ENCODE data around the gene SCLY.

The SCLY gene

DNA sequence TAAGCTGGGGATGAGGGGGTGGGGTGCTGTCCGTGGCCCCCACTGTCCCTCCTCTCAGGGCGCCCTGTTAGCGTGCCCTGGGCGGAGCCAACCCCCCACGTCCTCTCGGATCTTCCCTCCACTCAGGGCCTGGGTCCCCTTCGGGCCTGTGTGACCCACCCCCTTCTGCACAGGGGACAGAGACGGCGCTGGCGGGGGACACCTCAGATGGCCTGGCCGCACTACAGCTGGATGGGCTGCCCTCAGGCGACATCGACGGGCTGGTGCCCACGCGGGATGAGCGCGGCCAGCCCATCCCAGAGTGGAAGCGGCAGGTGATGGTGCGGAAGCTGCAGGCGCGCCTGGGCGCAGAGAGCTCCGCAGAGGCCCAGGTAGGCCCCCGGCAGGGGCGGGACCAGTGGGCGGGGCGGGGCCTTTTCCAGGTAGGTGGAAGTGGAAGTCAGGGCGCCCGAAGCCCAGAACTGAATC lies 67.8 kb downstream of the SCLY start:
- FAIRE-seq: no peak

DNA sequence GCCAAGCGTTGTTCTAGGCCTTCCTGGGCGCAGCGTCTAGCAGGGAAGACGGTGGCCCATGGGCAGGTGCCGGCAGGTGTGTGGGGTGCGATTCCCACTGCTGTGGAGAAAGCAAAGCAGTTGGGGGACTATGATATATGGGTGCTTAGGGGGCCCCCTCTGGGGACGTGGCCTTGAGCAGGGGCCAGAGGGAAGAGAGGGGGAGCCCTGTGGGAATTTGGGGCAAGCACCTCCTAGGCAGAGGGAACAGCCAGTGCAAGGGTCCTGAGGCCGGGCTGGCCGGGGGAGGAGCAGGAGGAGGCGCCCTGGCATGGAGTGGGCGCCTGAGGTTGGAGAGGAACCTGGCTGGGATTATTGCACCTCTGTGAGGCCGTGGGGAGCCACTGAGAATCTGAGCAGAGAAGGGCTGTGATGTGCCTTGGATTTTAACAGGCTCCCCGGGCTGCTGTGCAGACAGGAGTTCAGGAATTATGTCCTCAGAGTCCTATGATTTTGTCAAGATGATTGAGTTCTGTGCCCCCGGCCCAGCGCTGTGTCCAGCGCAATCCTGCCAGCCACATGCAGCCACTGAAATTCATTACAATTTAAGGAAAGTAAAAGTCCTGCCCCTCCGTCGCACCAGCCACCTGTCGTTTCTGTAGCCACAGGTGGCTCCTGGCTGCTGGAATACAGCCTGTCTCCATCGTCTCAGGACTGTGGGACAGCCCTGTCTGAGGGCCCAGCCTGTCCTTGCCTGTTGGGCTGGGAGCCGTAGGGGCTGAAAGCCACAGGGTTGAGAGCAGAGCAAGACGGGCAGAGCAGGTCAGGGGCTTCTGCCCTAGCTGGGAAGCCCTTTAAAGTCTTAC lies 68.6 kb downstream of the SCLY start:
- no peak for FAIRE-seq

DNA sequence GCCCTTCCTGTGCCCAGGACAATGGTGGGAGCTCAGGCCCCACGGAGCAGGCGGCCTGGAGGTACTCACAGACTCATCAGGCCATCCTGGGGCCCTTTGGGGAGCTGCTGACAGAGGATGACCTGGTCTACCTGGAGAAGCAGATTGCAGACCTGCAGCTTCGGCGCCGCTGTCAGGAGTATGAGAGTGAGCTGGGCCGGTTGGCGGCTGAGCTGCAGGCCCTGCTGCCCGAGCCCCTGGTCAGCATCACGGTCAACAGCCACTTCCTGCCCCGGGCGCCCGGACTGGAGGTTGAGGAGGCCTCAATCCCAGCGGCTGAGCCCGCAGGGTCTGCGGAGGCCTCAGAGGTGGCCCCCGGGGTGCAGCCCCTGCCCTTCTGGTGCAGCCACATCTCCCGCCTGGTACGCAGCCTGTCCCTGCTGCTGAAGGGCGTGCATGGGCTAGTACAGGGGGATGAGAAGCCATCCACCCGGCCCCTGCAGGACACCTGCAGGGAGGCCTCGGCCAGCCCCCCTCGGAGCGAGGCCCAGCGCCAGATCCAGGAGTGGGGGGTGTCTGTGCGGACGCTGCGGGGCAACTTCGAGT lies 69.4 kb downstream of the SCLY start:
- FAIRE-seq: no peak

DNA sequence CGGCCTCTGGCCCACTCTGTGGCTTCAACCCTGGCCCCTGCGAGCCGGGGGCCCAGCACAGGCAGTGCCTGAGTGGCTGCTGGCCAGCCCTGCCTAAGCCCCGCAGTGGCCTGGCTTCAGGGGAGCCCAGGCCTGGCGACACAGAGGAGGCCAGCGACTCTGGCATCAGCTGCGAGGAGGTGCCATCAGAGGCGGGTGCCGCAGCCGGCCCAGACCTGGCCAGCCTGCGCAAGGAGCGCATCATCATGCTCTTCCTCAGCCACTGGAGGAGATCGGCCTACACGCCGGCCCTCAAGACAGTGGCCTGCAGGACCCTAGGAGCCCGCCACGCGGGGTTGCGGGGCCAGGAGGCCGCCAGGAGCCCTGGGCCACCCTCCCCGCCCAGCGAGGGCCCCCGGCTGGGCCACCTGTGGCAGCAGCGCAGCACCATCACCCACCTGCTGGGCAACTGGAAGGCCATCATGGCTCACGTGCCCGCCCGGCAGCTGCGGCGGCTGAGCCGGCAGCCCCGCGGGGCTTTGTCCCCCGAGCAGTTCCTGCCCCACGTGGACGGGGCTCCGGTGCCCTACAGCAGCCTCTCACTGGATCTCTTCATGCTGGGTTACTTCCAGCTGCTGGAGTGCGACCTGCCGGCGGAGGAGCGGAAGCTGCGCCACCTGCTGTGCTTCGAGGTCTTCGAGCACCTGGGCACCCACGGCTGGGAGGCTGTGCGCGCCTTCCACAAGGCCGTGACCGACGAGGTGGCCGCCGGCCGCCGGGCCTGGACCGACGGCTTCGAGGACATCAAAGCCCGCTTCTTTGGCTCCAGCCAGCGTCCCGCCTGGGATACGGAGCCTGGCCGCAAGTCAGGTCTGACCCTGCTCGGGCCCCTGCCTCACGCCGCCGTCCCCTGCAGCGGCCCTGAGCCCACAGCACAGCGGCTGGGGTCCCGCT lies 70.2 kb downstream of the SCLY start:
- FAIRE-seq: no peak

DNA sequence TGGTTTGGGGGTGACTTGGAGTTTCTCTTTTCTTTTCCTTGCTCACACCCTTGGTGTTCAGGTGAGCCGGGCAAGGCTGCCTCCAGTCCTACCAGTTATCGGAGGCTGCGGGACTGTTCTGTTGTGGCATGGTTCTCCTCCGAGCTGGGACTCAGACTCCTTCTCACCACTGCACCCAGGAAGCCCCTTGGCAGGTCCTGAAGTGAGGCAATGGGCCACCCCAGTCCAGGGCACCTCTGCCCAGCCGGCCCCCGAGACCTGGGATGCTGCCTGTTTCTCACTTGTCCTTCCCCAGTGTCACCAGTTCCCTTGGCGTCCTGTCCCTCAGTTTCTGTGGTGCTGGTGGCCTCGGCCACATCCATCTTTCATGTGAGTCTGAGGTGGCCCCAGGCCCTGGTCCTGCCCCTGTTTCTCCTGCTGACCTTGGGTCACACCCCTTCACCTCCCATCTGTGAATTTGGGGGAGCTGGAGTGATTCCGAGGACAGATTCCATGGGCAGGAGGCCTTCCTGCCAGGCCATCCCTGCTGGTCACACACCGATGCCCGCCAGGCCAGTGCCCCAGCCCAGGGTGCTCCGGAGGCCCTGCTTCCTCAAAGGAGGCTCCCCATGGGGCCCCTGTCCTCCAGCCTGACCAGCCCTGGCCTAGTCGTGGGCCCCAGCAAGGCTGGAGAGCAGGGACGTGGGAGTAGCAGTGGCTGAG lies 71.1 kb downstream of the SCLY start:
- FAIRE-seq: no peak

DNA sequence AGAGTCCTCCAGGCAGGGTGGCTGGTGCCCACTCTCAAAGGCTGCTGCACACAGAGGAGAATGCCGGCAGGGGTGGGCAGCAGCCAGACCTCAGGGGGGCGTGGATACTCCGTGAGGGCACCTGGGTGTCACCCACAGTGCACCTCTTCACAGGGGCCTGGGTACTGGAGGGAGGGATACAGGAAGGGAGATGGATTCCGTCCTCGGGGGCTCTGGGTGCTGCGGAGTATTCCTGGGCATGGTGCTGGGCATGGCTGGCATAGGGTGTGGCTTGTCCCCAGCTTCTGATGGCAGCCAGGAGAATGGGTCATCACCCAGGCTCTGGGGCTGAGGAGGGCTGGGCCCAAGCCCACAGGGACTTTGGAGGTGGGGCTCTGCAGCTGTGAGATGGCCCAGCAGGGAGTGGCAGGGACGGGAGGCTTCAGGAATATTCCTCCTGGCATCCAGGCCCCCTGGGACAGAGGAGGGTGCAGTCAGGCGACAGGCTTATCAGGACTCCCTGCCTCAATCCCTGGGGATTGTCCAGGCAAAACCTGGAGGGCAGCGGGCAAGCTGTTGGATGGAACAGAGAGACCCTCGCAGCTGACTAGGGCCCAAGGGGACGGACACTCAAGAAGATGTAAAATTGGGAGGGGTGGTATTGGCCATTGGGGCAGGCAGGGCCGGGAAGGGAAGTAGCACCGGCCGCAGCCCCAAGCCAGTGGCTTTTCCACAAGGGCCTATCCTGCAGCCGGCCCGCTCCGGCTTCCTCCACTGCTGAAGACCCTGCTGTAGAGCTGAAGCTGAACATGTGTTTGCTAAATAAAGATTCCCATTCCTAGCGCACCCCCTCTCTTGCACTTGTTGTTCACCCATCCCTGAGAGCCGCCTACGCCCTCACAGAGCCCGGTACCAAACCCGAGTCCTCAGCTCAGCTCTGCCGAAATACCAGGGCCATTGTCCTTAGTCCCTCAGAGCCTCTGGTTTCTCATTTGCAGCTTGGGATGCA lies 72.0 kb downstream of the SCLY start:
- FAIRE-seq: no peak

DNA sequence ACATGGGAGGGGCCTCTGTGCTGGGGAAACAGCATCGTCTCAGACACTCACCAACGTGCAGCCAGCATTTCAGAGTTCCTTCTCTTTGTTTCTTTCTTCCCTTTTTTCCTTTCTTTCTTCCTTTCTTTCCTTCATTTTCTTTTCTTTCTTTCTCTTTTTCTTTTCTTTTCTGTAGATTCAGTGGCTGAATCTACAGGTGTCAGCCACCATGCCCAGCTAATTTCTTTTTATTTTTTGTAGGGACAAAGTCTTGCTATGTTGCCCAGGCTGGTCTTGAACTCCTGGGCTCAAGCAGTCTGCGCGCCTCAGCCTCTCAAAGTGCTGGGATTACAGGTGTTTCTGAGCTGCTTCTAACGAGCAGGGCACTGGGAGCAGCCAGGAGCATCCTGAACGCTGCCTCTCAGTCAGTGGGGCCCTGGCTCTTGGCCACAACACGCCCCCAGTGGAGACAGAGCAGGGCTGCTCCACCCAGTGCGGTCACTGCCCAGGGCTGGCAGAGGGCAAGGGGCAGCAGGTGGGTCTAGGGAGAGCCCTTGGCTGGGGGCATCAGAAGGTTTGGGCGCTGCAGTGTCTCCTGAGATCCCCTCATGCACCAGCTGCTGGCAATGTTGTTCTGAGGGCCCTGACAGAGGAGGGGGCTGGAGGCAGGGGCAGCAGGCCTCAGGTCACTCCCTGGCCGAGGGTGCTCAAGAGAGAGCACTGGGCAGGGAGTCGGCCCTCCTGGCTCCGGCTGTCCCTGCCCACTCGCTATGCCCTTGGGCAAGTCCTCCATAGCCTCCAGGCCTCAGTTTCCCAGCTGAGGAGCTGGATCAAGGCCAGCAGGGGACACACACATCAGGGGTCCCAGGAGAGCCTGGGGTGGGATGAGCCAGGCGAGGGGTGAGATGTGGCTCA lies 72.9 kb downstream of the SCLY start:
- FAIRE-seq: no peak

DNA sequence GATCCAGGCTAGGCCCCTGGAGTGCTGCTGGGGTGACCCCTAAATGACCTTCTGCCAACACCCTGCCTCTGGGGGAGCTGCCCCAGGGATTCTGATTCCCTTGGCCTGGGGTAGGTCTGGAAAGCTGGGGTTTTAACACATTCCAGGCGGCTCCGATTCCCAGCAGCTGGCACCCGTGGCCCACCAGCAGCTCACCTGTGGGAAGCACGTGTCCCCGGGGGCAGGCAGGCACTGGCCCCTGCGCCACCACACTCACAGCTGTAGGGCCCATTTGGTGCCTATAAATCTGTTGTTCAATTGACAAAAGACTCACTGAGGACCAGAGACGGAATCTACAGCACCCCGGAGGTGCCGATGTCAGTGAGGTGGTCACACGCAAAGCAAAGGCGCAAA lies 73.6 kb downstream of the SCLY start:
- FAIRE-seq: no peak

DNA sequence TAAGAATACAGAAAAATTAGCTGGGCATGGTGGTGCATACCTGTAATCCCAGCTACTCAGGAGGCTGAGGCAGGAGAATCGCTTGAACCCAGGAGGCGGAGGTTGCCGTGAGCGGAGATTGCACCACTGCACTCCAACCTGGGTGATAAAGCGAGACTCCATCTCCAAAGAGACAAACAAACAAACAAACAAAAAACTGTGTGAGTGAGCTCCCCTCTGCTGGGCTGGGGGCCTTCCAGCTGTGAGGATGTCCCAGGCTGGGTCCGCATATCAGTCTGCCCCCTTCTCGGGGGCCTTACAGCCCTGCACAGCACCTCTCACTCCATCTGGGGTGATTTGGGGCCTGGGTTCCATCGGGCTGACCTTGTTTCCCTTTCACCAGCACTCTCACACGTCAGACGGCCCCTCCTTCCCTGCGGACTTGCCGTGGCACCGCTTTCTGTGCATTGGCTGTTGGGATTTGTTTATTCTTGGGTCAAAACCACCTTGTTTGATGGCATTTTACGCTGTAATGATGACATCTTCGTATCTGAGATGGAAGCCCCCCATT lies 74.9 kb downstream of the SCLY start:
- FAIRE-seq: no peak

DNA sequence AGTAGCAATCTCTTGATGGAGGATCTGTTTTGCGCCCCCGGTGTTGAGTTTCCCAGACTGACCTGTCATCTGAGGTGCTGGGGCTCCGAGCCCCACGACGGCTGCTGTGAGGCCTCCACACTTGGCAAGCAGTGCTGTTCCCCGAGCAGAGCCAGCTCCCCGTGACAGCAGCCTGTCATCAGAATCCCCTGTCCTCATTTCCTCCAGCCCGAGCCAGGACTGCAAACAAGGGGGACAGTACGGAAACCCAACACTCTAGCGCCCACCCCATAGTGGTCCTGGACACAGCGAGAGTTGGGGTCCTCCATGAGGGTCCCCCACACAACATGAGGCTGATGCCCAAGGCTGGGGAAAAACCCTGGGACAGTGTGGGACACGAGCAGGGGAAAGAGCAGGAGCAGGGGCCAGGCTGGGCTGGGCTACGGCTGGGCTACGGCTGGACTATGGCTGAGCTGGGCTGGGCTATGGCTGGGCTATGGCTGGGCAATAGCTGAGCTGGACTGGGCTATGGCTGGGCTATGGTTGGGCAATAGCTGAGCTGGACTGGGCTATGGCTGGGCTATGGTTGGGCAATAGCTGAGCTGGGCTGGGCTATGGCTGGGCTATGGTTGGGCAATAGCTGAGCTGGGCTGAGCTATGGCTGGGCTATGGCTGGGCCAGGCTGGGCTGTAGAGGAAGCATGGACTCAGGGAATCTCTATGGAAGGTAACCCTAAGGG lies 76.2 kb downstream of the SCLY start:
- no peak for FAIRE-seq

DNA sequence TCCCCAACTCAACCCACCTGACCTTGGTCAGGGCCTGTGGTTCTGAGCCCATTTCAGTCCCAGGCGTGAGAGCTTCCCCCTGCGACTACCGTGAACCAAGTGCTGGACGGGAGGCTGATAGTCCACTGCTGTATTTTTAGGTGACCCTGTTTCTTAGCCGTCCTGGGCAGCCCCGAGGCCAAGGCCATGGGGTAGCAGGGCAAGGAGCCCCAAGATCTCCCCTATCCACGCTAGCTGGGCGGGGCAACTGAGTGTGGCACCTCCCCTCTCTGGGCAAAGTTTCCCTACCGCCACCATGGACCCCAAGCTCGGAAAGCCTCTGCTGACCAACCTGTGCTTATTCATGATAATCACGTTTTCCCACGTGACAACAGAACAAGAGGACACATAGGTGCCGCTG lies 77.1 kb downstream of the SCLY start:
- no peak for FAIRE-seq

DNA sequence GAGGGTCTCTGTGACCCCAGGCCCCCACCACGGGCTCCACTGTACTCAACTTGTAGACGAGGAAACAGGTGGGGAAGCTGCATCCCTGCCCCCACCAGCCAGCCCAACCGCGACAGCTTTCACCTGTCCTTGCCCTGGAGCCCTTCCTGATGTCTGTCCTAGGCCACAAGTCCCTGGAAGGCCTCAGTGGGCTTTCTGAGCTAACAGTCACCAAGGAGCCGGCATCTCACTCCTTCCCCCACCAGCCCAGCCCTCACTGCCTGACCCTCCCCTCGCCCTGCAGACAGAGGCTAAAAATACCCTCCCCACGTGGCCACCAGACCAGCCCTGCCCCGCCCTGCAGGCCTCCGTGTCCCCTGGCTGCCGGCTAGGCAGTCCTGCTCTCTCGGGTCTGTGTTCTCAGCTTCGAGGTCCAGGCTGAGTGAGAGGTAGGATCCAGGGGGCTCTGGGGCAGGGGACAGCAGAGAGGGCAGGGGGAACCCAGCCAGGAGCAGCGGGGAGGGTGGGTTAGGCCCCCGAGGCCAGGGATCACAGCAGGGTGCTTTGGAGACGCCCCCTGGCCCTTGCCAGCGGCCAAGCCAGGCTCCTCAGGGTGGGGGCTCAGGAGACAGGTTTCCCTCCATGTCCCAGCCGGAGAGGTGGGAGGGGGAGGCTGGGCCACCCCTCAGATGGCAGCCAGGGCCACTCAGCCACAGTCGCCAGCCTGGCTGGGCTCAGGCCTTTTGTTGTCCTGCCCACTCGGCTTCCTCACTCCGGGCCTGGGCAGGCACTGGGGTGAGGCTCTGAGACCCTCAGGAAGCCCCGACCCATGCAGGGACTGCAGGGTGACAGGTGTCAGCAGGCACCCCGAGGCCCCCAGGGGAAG lies 77.8 kb downstream of the SCLY start, which contains the start of gene KLHL30:
Gene KLHL30, plus strand, starts transcription at position 338 of the 865 bp plus-strand sequence. CDS start 2,087 bp downstream, outside the sequence.
- FAIRE-seq: no peak

DNA sequence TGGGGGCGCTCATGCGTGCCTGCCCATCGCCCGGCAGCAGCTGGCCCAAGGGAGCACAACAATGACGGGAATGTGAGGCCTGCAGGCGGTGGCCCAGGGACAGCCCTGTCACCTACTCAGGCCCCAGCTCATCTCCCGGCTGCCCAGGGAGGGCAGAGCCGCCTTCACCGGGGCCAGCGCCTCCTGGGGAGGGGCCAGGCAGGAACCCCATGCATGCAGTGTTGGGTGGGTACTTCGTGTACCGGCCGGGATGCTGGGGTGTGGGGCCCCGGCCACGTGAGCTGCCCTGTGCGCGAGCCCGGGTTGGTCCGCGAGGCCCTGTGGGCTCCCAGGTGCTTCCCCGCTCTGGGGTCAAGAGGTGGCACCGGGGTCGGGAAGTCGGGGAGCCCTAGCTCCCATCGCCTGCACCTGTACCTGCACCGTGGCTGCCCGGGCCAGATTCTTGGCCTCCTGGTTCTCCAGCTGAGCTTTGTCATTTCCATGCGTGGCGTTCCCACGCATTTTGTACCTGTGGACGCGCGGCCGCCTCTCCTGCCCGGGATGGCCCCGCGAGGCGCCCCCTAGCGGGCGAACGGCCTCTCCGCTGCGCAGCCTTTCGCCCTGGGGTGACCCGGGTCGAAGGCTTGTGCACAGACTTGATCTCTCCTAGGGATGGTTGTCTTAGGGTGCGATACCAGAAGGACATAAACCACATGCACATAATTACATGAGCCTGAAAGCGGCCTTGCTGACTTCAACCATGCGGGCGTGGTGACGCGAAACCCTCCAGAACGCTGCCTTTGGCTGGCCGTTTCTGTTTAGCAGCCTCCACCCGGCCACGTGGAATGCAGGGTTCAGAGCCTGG lies 78.6 kb downstream of the SCLY start:
- FAIRE-seq: no peak

DNA sequence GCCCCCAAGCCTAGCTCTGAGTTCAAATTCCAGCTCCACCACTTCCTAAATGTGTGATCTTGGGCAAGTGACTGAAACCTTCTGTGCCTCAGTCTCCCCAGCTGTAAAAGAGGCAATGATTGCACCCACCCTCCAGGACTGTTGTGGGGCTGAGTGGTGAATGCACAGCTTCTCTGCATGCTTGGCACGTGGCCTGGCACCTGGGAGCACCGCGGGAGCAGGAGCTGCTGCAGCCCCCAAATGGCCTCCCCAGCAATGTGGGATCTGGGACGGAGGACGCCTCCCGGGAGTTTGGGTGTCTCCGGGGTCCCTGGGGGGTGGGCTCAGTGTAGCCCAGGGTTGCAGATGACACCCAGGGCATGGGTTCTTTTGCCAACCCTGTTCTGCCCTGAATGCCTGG lies 79.2 kb downstream of the SCLY start:
- FAIRE-seq: no peak

DNA sequence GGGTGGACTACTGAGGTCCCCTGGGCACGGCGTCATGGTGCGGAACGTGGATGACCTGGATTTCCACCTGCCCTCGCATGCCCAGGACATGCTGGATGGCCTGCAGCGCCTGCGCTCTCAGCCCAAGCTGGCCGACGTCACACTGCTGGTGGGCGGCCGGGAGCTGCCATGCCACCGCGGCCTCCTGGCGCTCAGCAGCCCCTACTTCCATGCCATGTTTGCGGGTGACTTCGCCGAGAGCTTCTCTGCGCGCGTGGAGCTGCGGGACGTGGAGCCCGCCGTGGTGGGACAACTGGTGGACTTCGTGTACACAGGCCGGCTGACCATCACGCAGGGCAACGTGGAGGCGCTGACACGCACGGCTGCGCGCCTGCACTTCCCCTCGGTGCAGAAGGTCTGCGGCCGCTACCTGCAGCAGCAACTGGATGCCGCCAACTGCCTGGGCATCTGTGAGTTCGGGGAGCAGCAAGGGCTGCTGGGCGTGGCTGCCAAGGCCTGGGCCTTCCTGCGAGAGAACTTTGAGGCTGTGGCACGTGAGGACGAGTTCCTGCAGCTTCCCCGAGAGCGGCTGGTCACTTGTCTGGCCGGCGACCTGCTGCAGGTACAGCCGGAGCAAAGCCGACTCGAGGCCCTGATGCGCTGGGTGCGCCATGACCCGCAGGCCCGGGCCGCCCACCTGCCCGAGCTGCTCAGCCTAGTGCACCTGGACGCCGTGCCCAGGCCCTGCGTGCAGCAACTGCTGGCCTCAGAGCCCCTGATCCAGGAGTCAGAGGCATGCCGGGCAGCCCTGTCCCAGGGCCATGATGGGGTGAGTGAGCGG lies 80.1 kb downstream of the SCLY start:
- FAIRE-seq: no peak

Data from islet of Langerhans (tissue), 1 donor.